ENCODE results near the gene NTM. TPM values are rescaled to one million over a fixed set of nuclear protein-coding genes. Genes with fewer than 3 reads are reported as not detected.

The NTM gene
- total and polyA plus RNA-seq, 2 of the 8 experiments (the other 6 are each of a cell fraction or from before 2014, with no cell fraction given), result 13.4 to 20.0 TPM

GRCh38 chr11:131808470-131808869, 438.1 kb downstream of the NTM start:
- H3K4me3 ChIP-seq (ENCODE audit: extremely low read depth in 1 of 4, insufficient read depth in 2 of 4, low read depth in 3 of 4, low read length in 4 of 4), result no peak overlapping the region
- no peak overlapping the region for H3K56ac ChIP-seq (replicated peaks; ENCODE audit: insufficient read length, low read depth, low read length)
- no peak overlapping the region for H3K4me2 ChIP-seq (ENCODE audit: insufficient read depth in 1 of 2, low read depth in 2 of 2, low read length in 2 of 2)
- no peak overlapping the region for H3K14ac ChIP-seq (ENCODE audit: insufficient read length)
- no peak overlapping the region for H2BK15ac ChIP-seq (ENCODE audit: low read length)
- no peaks in the 10 kb centered on the region for H3K79me1 ChIP-seq (ENCODE audit: low read depth, low read length)
- H3K18ac ChIP-seq (ENCODE audit: extremely low read depth, low read length), result no peak overlapping the region
- no peak overlapping the region for H2BK120ac ChIP-seq (replicated peaks; ENCODE audit: low read depth, low read length)
- no peaks in the 10 kb centered on the region for H3K79me2 ChIP-seq (ENCODE audit: control insufficient read depth in 1 of 2, insufficient read depth in 2 of 2, low read length in 2 of 2)
- no peaks in the 10 kb centered on the region for H3K27me3 ChIP-seq (replicated peaks in 1 of 4; ENCODE audit: control insufficient read depth in 3 of 4, extremely low read depth in 1 of 4, insufficient read depth in 3 of 4, low read length in 3 of 4)
- H2BK12ac ChIP-seq (ENCODE audit: low read depth, low read length), result no peak overlapping the region
- ChIA-PET CTCF (ENCODE audit: partially characterized antibody) (interaction anchor here (0.7 to 1.3 kb wide), 4 partner anchors 29 to 61 kb away, joined by 3 to 4 read pairs (median 4); no protein-coding TSS in a partner anchor), POLR2A (ENCODE audit: partially characterized antibody) (no interaction called here)
- no peaks in the 10 kb centered on the region for H3K9me3 ChIP-seq (ENCODE audit: insufficient read depth in 2 of 2, low read depth in 1 of 2, low read length in 1 of 2)
- no peak overlapping the region for H2AFZ ChIP-seq (ENCODE audit: low read length)
- H3K23ac ChIP-seq (ENCODE audit: insufficient read length), result no peak overlapping the region
- WGBS, 2 experiments (ENCODE audit: extremely low coverage in 1 of 2, insufficient coverage in 1 of 2, insufficient read length in 1 of 2, insufficient replicate concordance in 2 of 2, low coverage in 1 of 2, low lambda C conversion rate in 2 of 2, missing lambda C conversion rate in 1 of 2), result 85% methylated on average over 6 of the region's 6 CpGs; no CpG with 5 or more reads in 1 of the 2 experiments
- H4K8ac ChIP-seq (ENCODE audit: extremely low read depth, insufficient read depth, low read length), result no peak overlapping the region
- H3K23me2 ChIP-seq (ENCODE audit: low read depth, low read length), result no peaks in the 10 kb centered on the region
- H4K20me1 ChIP-seq (replicated peaks in 1 of 2; ENCODE audit: control insufficient read depth in 1 of 2, insufficient read depth in 2 of 2, low read length in 2 of 2), result no peaks in the 10 kb centered on the region
- no peak overlapping the region for H3K9ac ChIP-seq (replicated peaks in 1 of 4; ENCODE audit: extremely low read depth in 1 of 4, low read depth in 3 of 4, low read length in 3 of 4)
- H4K91ac ChIP-seq (replicated peaks; ENCODE audit: insufficient read length, low read length), result no peak overlapping the region
- no peaks in the 10 kb centered on the region for H3K36me3 ChIP-seq (ENCODE audit: control insufficient read depth in 2 of 4, insufficient read depth in 4 of 4, low read length in 3 of 4)
- no peak overlapping the region for H3K27ac ChIP-seq (ENCODE audit: low read depth, low read length)
- no peak overlapping the region for H2BK5ac ChIP-seq (ENCODE audit: low read depth, low read length)
- peaks cover 0 to 6% (median 3%) of the 10 kb centered on the region in 4 experiments; a peak in 3 of 7 replicates for H3K4me1 ChIP-seq (replicated peaks in 1 of 4; ENCODE audit: control insufficient read depth in 3 of 4, insufficient read depth in 4 of 4, low read length in 3 of 4)
- no peak overlapping the region for H3K4ac ChIP-seq (replicated peaks; ENCODE audit: insufficient read length, low read depth, low read length)
- FAIRE-seq (no peak), DNase-seq (ENCODE audit: low read depth in 1 of 2, low spot score in 2 of 2) (no peak)
- no peak overlapping the region for H4K5ac ChIP-seq (ENCODE audit: insufficient read length, low read depth, low read length)
- TF ChIP-seq JUN (IDR thresholded peaks at IDR 0.05; ENCODE audit: low read depth, low read length), result no peak
- TF ChIP-seq SP4 (IDR thresholded peaks at IDR 0.05; ENCODE audit: low read length), result no peak
- no peak for TF ChIP-seq NANOG (IDR thresholded peaks at IDR 0.05; ENCODE audit: insufficient read depth, low read depth, low read length, poor library complexity, severe bottlenecking)
- no peak for TF ChIP-seq JUND (IDR thresholded peaks at IDR 0.05; ENCODE audit: low read length)
- no peak for TF ChIP-seq EGR1 (IDR thresholded peaks at IDR 0.05; ENCODE audit: borderline replicate concordance, low read depth, low read length)
- no peak for TF ChIP-seq ASH2L (IDR thresholded peaks at IDR 0.05; ENCODE audit: low read length)
- no peak for TF ChIP-seq CBX5 (IDR thresholded peaks at IDR 0.05; ENCODE audit: low read depth, low read length)
- no peak overlapping the region for H2BK20ac ChIP-seq (ENCODE audit: low read length)
- no peak overlapping the region for H2AK5ac ChIP-seq (ENCODE audit: low read depth, low read length)
